Stomach (tissue), 4 donors: Measurements from ENCODE around the gene GPR63.

Experiments used
- POLR2A ChIP-seq, 4 donors: fragments of 450-650 bp; IDR thresholded peaks; one replicate each; pipeline ENCODE4 v1.6.1; 2016; ENCODE audit warnings: antibody characterized with exemption in 4 of 4, control low read depth in 2 of 4, mild to moderate bottlenecking in 1 of 4, moderate library complexity in 1 of 4
- TF ChIP-seq, protein P1 (sequence below), 7 experiments: fragments of 450-650 bp in 4 of 7; fragments of 200-600 bp in 3 of 7; sonication (generic) in 3 of 7; IDR thresholded peaks; one replicate each; pipeline ENCODE4 v1.5.1; 2016 to 2019; ENCODE audit warnings: antibody characterized with exemption in 7 of 7, control low read depth in 2 of 7, mild to moderate bottlenecking in 1 of 7

DNA sequence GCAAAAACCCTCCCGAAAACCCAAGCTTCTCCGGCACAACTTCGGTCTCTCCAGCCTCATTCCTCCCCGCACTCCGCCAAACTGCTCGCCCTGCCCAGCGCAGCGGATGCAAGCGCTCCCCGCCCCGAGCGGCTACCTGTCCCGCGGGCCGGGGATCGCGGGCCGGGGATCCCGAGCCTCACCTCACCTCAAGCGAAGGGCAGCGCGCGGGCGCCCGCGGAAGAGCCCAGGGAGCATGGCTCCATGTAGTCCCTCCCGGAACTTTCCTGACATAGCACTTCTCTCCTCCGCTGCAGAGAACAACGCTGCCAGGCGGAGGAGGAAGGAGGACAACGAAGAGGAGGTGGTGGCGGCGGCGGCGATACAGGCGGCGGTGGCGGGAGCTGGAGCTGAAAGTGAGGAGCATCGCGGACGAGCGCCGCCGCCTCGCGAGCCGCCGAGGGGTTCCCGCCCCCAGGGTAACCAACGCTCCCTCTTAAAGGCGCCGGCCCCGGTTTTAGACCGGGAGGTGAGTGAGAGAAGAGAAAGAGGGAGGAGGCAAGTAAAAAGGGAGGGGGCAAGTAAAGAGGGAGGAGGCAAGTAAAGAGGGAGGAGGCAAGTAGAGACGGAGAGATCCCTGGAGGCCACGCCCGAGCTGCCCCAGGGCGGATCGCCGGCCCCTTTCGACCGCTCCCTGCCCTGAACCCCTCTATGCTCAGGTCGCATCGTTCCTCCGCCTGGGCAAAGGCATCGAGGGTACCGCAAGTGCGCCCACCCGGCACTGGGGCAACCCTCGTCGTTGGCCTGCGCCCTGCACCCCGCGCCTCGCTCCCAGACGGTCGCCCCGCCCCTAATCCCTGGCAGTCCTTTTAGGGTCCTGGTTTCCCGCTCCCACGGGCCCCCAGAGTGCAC lies at the start of gene GPR63:
- TF ChIP-seq, protein P1, sequence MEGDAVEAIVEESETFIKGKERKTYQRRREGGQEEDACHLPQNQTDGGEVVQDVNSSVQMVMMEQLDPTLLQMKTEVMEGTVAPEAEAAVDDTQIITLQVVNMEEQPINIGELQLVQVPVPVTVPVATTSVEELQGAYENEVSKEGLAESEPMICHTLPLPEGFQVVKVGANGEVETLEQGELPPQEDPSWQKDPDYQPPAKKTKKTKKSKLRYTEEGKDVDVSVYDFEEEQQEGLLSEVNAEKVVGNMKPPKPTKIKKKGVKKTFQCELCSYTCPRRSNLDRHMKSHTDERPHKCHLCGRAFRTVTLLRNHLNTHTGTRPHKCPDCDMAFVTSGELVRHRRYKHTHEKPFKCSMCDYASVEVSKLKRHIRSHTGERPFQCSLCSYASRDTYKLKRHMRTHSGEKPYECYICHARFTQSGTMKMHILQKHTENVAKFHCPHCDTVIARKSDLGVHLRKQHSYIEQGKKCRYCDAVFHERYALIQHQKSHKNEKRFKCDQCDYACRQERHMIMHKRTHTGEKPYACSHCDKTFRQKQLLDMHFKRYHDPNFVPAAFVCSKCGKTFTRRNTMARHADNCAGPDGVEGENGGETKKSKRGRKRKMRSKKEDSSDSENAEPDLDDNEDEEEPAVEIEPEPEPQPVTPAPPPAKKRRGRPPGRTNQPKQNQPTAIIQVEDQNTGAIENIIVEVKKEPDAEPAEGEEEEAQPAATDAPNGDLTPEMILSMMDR (IDR thresholded peaks at IDR 0.05) = no peak
- no peak for TF ChIP-seq POLR2A (IDR thresholded peaks at IDR 0.05)
